SK-N-SH (cell line): ENCODE measurements around the gene SPAG5.

Source experiments
- EZH2phosphoT487 ChIP-seq: fragments of 200-600 bp; sonication (generic); IDR thresholded peaks from 2 replicates; pipeline ENCODE4 v1.6.1; 2017; ENCODE audit warnings: low read depth, mixed run types, mild to moderate bottlenecking, antibody characterized with exemption, moderate library complexity, borderline replicate concordance
- GABPA ChIP-seq: IDR thresholded peaks from 2 replicates; pipeline ENCODE4 v1.4.0; 2012; ENCODE audit warnings: low read depth, mild to moderate bottlenecking
- TF ChIP-seq, protein P1 (sequence below): fragments of 200-600 bp; sonication (generic); IDR thresholded peaks from 2 replicates; pipeline ENCODE4 v1.6.1; 2017; ENCODE audit warnings: antibody characterized with exemption, mild to moderate bottlenecking, moderate library complexity

DNA sequence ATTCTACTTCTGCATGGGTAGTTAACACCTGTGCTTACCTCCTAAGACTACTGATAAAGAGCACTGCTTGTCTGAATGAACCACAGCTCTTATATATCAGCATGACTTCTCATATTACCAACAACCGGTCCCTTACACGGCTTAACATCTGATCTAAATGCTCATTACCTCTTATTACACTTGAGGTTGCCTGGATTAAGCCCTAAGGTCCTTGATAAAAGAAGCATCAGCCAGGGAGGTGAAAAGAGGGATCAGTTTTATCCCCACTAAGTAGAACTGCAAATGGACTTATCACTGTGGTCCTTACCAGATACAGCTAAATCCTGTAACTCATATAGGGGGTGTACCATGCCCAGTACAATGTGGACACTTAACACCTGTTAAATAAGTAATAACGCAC lies 23.4 kb upstream of the SPAG5 start:
- no peak for TF ChIP-seq GABPA
- TF ChIP-seq, protein P1, sequence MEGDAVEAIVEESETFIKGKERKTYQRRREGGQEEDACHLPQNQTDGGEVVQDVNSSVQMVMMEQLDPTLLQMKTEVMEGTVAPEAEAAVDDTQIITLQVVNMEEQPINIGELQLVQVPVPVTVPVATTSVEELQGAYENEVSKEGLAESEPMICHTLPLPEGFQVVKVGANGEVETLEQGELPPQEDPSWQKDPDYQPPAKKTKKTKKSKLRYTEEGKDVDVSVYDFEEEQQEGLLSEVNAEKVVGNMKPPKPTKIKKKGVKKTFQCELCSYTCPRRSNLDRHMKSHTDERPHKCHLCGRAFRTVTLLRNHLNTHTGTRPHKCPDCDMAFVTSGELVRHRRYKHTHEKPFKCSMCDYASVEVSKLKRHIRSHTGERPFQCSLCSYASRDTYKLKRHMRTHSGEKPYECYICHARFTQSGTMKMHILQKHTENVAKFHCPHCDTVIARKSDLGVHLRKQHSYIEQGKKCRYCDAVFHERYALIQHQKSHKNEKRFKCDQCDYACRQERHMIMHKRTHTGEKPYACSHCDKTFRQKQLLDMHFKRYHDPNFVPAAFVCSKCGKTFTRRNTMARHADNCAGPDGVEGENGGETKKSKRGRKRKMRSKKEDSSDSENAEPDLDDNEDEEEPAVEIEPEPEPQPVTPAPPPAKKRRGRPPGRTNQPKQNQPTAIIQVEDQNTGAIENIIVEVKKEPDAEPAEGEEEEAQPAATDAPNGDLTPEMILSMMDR = no peak
- no peak for TF ChIP-seq EZH2phosphoT487
